DMS153 treated with DMSO at 0.1 percent for 48 hours (cell line): ENCODE data around the gene RHOBTB3.

Source experiments
- DNase-seq: peaks from one replicate; lab custom pipeline; 2025; ENCODE audit not compliant: unreplicated experiment; lab: John Stamatoyannopoulos, UW

RHOBTB3 gene

GRCh38 chr5:95730011-95730700 lies 980 bp upstream of the RHOBTB3 start:
- no peak for DNase-seq

- DNase-seq: no peak
These were observed 727 bp downstream of the RHOBTB3 start for GRCh38 chr5:95731571-95732554.

- DNase-seq: no peak
These were observed 2.0 kb downstream of the RHOBTB3 start for GRCh38 chr5:95733107-95733665.

DNA sequence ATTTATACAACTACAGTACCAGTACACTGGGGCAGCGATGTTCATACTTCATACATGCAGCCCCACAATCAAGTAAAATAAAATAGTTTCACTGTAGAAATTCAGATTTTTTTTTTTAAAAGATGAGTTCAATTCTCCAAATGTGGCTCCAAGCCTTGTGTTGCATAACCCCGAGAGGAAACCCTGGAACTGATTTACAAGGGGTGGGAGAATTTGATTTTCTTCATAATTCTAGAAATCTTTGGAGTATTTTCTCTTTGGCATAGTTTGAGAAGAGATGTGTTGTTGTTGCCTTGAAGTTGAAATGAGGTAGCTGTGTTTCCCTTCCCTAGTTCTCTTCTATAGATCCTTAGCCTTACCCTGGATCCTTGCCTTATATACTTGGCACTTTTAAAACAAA lies 3.1 kb downstream of the RHOBTB3 start:
- no peak for DNase-seq

GRCh38 chr5:95734906-95735305 lies 3.8 kb downstream of the RHOBTB3 start:
- DNase-seq: no peak

GRCh38 chr5:95735406-95735805 lies 4.3 kb downstream of the RHOBTB3 start:
- no peak for DNase-seq

GRCh38 chr5:95738072-95738471 lies 6.9 kb downstream of the RHOBTB3 start:
- no peak for DNase-seq

DNA sequence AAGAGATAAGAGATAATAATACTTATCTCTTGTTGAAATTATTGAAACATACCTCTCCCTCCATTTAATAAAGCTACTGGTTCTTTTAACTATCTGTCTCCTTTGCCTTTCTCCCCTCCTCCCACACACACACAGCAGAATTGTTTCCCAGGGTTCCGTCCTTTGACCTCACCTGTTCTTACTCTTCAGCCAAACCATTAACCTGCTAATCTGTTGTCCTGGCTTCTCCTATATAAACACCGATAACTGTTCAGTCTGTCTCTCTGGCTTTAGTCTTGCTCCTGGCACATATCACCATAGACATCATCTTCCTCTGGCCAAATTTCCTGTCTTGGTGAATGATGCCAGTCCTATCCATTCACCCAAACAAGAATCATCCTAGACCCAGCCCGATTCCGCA lies 7.7 kb downstream of the RHOBTB3 start:
- no peak for DNase-seq

GRCh38 chr5:95739857-95740256 lies 8.7 kb downstream of the RHOBTB3 start:
- no peak for DNase-seq

DNA sequence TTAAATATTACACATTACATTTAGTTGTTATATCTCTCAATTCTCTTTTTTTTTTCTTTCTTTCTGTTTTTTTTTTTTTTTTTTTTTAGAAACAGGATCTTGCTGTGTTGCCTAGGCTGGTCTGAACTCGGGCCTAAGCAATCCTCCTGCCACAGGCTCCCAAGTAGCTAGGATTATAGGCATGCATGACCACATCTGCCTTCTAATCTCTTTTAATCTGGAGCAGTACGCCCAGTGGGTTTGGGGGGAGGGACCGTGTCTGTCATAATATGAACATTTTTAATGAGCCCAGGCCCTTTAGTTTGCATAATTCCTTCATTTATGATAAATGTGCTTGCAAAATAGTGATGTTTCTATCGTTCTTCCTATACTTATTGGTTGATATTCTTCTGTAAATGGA lies 10.3 kb downstream of the RHOBTB3 start:
- DNase-seq: no peak

DNA sequence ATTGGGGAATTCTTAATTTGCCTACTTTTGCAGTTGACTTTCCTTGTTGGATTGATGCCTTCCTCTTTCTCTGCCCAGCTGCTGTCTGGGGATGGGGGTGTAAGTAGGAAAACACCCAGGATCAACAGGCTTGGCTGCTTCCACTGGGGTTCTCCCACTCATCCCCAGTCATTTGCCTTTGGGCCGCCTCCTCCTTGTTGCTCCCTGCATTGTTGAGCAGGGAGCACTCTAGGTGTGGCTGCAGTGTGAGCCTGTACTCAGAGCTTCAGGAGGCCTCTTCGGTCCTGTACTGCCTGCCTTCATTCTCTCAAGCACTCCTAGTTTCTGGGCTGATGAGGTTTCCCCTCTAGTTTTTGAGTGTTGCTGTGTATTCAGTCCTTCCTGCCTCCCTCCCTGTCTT lies 12.1 kb downstream of the RHOBTB3 start:
- no peak for DNase-seq

DNA sequence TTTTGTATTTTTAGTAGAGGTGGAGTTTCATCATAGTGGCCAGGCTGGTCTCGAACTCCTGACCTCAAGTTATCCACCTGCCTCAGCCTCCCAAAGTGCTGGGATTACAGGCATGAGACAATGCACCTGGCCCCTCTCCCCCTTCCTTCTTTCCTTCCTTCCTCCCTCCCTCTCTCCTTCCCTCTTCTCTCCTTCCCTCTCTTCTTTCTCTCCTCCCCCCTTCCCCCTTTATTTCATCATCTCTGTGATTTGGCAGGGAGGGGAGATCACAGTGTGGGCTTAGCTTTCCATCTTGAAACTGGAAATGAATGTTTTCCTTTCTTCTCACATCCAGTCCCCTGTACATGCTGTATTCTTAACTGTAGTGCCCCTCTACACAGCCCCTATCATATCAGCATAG lies 12.7 kb downstream of the RHOBTB3 start:
- DNase-seq: no peak

GRCh38 chr5:95746194-95746593 lies 15.1 kb downstream of the RHOBTB3 start:
- no peak for DNase-seq

DNA sequence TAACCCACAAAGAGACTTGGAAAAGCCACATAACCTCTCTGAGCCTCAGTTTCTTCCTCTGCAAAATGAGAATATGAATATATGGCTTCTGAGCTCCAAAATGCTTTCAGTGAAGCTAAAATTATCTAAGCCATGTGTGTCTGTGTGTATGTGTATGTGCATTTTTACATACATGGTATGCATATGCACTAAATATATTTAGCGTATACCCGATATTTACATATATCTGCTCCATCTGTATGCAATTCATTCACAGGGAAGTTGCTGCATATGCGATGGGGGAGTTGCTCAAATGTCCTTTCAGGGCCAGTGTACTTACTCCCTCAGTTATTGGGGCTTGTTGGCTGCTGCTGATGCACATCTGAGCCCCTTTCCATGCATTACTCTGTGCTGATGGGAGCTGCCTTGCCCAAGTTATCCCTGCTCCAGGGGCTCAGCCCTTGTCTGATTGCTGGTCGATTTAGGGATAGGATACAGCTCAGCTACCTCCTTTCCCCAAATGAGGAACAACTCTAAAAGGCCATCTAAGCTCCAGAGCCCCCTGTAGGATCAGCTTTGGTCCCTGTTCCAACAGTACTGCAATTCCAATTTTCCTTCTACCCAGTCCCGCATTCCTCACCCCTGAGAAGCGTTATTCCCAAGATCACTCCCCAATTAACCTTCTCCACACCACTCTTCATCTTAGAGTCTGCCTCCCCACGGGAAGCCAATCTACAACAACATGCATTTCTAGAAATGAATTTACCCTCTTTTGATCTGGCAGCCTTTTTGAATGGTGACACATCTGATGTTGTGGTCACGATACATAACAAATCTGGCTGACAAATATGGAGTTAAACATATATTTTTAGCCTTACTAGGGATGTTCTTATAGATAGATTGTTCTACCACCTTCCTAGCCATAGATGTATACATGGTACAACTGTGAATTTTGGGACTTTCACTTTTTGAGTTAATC lies 15.9 kb downstream of the RHOBTB3 start:
- DNase-seq: no peak

- DNase-seq: no peak
These were observed 17.0 kb downstream of the RHOBTB3 start for GRCh38 chr5:95748133-95748532.

DNA sequence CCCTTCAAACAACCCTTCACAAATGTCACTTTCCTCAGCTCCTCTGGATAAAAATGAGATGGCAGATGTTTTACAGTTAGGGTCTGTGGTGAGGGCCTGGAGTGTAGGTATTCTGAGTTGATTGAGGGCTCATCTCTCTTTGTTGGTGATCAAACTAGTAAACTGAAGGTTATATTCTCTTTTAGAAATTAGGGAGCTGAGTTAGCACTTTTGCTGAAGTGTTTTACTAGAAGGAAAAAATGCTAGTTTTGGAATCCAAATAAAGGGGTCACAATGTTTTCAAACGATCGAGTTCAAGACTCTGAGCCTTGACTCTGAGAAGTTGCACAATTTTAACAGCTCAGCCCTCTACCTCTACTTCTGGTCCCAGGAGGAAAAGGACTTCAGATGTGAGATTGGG lies 23.4 kb downstream of the RHOBTB3 start:
- DNase-seq: no peak

GRCh38 chr5:95759005-95759404 lies 27.9 kb downstream of the RHOBTB3 start:
- no peak for DNase-seq

- DNase-seq: peak; percentile 4
These were observed 28.5 kb downstream of the RHOBTB3 start for GRCh38 chr5:95759634-95760033.

- DNase-seq: no peak
These were observed 29.4 kb downstream of the RHOBTB3 start for GRCh38 chr5:95760273-95761191.
